BJ (cell line): ENCODE data around the gene PRKAG2. TPM values are rescaled to one million over a fixed set of nuclear protein-coding genes. Genes with fewer than 3 reads are reported as not detected.

Source experiments
- CTCF ChIA-PET: fragments of 350-600 bp; formaldehyde crosslinking; extraction: SDS; loops from one replicate; lab custom pipeline; 2021; ENCODE audit warnings: antibody characterized with exemption, inconsistent platforms; lab: Yijun Ruan, JAX
- POLR2A ChIA-PET: fragments of 300-600 bp; sonication (Branson Sonifier 250); formaldehyde crosslinking; extraction: SDS; loops from one replicate; lab custom pipeline; 2021; ENCODE audit warnings: antibody characterized with exemption; lab: Charles Lee
- DNase-seq: peaks from one replicate; pipeline ENCODE4 v3.0.0-alpha.2; 2011; ENCODE audit warnings: low read depth
- H3K27me3 ChIP-seq: 2 replicates; pipeline ENCODE4 v1.6.0; 2011; ENCODE audit warnings: low read length; ENCODE audit not compliant: control insufficient read depth, insufficient read depth
- H3K36me3 ChIP-seq: 2 replicates; pipeline ENCODE4 v1.5.1; 2011; ENCODE audit warnings: low read length; ENCODE audit not compliant: control insufficient read depth, insufficient read depth
- H3K4me3 ChIP-seq: 2 replicates; pipeline ENCODE4 v1.5.1; 2011; ENCODE audit warnings: low read depth, mild to moderate bottlenecking, control low read depth, low read length
- CTCF ChIP-seq: IDR thresholded peaks from 2 replicates; pipeline ENCODE4 v1.5.1; 2011; ENCODE audit warnings: low read depth, mild to moderate bottlenecking, control low read depth, inconsistent platforms, low read length, moderate library complexity; ENCODE audit not compliant: insufficient read depth
- polyA plus RNA-seq: library from polyadenylated mRNA; depleted of rRNA; stranded (reverse); fragments of >200 nt; gene quantifications from 2 replicates; pipeline ENCODE4 v1.2.3, GENCODE V29; 2011

The PRKAG2 gene
- polyA plus RNA-seq, 1 experiment, result 11.3 TPM

- Histone ChIP-seq H3K27me3 (peaks cover 8% of the 10 kb centered on the region), H3K4me3 (no peak overlapping the region), H3K36me3 (no peaks in the 10 kb centered on the region)
- ChIA-PET CTCF (no interaction called here), POLR2A (no interaction called here)
- TF ChIP-seq CTCF, result no peak
- DNase-seq, result no peak
Measured at GRCh38 chr7:151549644-151550043, 327.3 kb downstream of the PRKAG2 start.

GRCh38 chr7:151549083-151549482, 327.8 kb downstream of the PRKAG2 start:
- Histone ChIP-seq H3K36me3 (no peaks in the 10 kb centered on the region), H3K4me3 (no peak overlapping the region), H3K27me3 (peaks cover 8% of the 10 kb centered on the region)
- POLR2A ChIA-PET, result no interaction called here
- DNase-seq, result no peak
- CTCF ChIA-PET, result no interaction called here
- TF ChIP-seq CTCF, result no peak

- H3K27me3 ChIP-seq, result peaks cover 12% of the 10 kb centered on the region
- ChIA-PET CTCF (interaction anchor here (1.4 kb wide), 1 partner anchor 17 kb away, joined by 3 read pairs; no protein-coding TSS in a partner anchor), POLR2A (no interaction called here)
- no peak for DNase-seq
- H3K4me3 ChIP-seq, result no peak overlapping the region
- no peak for TF ChIP-seq CTCF
- H3K36me3 ChIP-seq, result no peaks in the 10 kb centered on the region
Measured at GRCh38 chr7:151544183-151544582, 332.7 kb downstream of the PRKAG2 start.

- CTCF ChIA-PET, result no interaction called here
- H3K4me3 ChIP-seq, result no peak overlapping the region
- DNase-seq, result no peak
- peaks cover 10% of the 10 kb centered on the region for H3K27me3 ChIP-seq
- POLR2A ChIA-PET, result no interaction called here
- no peaks in the 10 kb centered on the region for H3K36me3 ChIP-seq
- TF ChIP-seq CTCF, result no peak
Measured at GRCh38 chr7:151542606-151543130, 334.2 kb downstream of the PRKAG2 start.

GRCh38 chr7:151541709-151542499, 335.0 kb downstream of the PRKAG2 start:
- Histone ChIP-seq H3K4me3 (no peak overlapping the region), H3K36me3 (no peaks in the 10 kb centered on the region), H3K27me3 (peaks cover 12% of the 10 kb centered on the region)
- ChIA-PET CTCF (no interaction called here), POLR2A (interaction anchor here (0.6 kb wide), 1 partner anchor 265 kb away, joined by 4 read pairs; no protein-coding TSS in a partner anchor)
- no peak for TF ChIP-seq CTCF
- DNase-seq, result no peak
